ENCODE results near the gene SUN2.

Gene SUN2

DNA sequence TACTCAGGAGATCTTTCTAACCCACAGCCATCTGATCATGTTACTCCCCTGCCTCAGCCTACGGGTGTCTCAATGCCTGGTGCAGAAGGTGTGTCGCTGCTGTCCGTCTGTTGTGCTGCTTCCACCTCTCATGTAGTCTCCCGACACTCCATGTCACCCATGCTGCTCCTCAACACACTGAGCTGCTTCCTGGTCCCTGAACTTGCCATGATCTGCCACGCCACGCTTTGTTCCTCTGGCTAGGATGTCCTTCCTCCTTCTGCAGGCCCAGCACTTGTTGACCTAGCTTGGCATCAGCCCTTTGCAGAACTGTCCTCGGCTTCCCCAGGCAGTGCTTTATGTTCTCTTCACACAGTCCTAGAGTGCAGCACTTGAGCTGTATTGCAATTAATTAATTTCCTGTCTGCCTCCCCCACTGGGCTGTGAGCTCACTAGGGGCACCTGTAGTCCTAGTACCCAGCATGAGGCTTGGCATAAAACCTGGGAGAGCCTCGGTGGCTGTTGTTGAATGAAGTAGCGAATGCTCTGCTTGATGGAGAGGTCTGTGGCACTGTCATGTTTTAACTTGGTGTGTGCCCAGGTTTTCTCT lies 40.5 kb downstream of the SUN2 start:
- DNase-seq = no peak

DNA sequence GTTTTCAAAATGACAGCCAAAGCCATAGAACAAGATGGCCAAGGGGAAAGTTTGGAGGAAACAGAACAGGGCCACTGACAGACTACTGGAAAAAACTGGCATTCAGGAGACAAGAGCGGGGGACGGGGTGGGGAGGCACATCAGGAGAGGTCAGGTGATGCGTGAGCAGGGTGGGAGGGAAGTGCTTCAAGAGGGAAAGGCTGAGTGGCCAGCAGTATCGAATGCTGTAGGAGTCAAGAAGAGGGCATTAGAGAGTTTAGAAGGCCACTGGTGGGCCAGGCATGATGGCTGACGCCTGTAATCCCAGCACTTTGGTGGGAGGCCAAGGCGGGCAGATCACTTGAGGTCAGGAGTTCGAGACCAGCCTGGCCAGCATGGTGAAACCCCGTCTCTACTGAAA lies 41.9 kb downstream of the SUN2 start:
- no peak for DNase-seq

DNA sequence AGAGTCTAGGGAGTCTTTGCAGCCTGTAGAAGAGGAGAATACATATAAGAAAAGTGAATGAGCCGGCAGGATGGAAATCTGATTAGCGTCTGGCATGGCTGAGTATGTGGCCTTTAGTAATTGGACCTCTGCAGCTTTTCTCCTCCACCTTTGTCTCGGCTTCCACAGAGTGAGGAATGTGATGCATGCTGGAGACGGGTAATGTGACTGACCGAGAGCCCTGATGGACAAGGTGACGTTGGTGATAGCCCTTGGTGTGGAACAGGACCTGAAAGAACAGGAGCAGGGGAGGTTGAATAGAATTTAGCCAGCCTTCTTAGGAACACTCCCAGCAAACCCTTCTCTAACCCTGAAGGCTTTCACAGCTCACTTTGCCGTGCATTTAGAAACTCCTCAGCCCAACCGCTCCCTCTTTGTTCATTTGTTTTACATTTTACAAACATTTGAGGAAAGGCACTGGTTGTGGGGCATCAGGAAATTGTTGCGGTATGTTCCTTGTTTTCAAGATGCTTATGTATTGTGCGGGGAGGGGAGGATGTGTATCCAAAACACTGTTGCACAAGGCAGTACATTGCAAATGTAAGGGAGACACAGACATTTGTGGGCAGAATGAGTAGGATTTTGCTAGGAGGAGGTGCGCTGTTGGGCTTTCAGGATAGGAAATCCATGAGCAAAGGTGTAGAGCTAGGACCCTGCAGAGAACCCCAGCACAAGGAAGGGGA lies 43.2 kb downstream of the SUN2 start:
- DNase-seq = no peak

DNA sequence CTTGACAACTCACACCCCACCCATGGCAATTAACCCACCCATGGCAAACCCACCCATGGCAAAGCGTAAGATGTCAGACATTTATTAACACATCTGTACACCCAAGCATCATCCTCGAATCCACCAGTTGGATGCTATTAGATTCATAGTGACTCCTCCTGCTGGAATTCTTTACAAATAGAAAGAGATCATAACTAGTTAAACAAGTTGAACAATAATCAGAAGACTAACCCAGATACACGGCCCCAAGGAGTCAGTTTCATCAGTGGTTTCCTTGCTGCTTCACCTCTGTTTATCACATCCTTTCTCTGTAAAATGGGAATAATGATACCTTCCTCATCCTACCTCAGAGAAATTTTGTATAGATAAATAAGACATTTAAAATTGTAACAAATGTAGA lies 44.9 kb downstream of the SUN2 start:
- DNase-seq = no peak

DNA sequence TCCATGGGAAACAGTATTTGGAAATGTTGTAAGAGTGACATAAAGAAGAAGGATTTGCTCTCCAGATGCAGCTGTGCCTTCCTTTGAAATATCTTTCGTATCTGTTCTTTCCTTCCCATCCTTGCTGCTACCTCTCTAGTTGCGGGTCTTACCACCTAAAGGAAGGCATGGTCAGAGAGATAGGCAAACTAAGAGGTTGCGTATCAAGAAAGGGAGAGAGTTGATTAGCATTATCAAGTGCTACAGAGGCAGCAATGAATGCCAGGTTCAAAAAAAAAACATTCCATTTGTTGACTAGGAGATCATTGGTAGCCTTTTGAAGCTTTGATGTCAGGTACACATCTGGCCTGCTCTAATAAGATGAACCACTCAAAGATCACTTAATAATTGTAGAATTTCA lies 45.4 kb downstream of the SUN2 start:
- DNase-seq = no peak

DNA sequence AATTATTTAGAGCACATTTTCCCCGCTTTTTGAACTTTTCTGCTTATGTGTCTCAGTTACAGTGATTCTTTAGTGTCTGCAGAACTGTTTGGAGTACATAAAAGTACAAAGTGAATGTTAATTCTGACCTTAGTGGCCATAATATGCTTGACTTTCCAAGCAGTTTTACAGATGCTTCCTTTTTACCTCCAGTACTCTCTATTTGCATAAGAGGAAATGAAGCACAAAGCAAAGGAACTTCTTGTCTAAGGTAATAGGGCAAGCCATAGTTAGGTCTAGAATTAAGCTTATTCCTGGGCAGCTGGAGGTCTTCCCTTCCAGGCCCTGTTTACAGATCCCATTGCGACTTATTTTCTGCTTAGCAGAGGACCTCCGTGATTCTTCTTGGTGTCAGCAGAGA lies 46.5 kb downstream of the SUN2 start:
- no peak for DNase-seq

DNA sequence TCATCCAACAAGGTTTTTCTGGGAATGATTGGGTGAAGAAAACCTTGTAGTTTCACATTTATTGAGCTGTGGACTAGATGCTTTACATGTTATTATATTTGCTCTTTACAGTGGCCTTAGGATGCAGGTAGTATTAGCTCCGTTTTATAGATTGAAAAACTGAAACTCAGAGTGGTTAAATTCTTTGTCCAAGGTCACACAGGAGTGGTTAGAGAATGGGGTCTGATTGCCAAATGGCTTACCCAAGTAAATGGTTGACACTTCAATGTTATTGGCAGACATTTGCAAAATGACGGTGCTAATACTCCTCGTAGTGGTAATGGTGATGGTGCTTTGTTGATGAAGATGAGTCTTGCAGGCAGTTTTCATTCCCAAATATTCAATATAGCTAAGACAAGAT lies 47.8 kb downstream of the SUN2 start:
- DNase-seq = no peak

DNA sequence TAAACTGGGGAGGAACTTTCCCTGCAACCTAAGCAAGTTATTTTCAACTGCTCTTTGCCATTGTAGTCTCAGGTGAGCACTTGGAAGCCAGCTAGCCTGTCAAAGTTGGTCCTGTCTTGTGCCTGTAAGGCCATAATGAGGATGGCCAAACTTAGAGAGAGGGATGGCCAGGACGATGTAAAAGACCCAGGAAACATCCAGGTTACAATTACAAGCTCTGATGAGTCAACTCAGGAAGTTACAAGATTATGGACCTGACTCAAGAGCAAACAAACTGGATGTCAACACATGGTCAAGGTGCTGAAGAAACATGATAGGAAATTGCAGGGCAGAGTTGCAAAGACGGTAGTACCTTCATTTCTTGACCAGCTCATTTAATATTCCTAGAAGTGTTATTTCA lies 48.5 kb downstream of the SUN2 start:
- peak; percentile 49 for DNase-seq

DNA sequence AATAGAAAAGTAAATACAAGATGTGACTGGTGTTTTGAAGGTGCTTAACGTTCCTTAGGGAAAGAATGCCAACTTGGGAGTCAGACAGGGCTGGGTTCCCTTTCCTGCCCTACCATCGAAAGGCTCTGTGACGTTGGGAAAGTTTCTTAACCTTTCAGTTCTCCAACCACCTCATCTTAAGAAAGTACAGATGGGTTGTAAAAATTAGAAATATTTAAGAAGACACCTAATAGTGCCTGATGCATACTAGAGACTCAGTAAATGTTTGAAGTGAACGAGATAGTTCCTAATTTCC lies 49.0 kb downstream of the SUN2 start:
- DNase-seq = no peak

DNA sequence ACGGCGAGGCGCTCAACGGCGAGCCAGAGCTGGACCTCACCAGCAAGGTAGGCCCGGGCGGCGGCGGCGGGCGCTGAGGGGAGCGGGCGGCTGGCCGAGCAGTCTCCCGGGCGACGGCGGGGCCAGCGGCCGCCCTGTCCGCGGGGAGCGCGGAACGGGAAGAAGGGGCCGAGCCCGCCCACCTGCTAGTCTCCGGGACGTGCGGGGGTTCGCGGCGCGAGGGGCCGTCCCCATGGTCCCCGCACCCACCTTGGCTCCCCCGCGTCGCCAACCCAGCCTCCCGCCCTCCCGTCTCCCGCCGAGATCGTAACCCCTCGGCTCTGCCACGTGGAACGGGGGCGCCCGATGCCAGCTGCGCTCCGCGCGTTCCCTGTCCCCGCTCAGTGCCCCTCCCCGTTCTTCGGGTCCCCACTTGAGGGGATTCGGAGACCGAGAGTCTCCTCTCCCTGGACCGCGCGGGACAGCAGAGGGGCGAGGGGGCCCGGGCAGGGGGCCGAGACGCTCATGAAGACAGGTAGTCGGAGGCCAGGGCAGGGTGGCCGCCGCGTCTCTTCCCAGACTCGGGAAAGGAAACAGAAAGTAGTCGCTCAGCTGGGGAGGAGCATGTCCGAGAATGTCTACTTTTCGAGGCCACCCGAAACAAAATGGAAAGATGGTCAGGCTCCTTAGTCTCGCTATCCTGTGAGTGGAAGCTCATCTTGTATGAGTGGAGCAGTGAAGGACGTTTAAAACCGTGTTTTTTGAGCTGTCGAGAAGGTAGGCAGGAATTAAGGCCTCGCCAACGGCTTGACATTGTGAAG lies 49.5 kb downstream of the SUN2 start:
- DNase-seq = peak; percentile 37

DNA sequence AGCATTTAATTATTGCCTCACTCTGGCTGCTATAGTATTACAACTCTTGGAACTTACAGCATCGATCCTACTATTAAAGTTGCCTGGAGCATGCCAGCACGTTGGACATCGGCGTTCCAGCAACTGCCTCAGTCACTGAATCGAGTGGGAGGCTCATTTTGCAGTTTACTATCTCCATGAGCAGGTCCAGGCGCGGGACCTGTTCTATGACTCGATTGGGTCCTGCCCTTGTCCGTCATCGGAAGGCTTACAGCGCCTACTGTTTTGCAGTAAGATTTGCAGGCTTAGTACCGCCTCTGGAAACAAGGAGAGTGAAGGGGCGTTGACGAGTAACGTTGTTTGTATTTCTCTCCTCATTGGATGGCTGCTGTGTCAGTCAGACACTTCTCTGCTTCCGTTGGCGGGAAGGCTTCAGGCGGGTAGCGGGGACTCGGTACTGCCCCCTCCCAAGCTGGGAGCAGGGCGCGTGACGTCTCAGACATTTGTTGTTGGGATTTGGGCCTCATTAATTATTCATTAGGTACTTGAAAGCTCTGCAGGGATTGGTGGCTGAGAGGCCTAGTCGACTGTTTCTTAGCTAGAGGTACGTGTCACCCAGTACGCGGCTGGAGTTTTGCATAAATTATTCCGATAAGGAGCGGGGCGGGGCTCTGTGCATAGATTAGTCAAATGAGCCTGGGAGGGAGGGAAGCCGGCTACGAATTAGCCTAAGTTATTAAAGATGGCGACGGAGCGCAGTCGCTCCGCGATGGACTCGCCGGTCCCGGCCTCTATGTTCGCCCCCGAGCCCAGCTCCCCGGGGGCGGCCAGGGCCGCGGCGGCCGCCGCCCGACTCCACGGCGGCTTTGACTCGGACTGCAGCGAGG lies 50.3 kb downstream of the SUN2 start, which contains the start of gene GTPBP1:
Gene GTPBP1 (plus strand): TSS at position 710 of the 866 bp plus-strand sequence. CDS start 12 bp downstream, at position 722.
- DNase-seq = peak; percentile 100

DNA sequence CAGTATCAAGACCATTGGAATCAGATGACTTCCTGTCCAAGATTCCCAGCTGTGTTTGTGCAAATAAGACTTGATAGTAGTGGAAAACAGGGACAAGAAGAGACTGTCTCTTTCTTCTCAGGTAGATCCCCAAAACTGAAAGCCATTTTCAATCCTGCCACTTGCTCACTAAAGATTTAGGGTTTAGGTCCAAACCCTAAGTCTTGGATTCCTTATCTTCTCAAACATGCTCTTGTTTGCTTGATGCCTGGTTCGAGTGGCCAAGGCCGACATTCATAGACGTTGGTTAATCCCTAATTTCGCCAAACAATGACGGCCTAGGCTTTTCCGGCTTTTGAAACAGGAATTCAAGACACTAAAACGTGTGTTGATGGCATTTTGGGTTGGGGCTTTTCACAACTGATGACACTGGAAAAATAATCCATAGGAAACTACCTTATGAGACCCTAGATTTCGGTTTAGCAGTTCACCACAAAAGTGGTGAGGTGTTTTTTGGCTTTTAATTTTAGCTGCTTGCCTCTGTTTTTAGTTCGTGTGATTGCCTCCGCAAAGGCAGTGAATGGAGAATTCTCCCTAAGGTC lies 51.1 kb downstream of the SUN2 start:
- DNase-seq = no peak

DNA sequence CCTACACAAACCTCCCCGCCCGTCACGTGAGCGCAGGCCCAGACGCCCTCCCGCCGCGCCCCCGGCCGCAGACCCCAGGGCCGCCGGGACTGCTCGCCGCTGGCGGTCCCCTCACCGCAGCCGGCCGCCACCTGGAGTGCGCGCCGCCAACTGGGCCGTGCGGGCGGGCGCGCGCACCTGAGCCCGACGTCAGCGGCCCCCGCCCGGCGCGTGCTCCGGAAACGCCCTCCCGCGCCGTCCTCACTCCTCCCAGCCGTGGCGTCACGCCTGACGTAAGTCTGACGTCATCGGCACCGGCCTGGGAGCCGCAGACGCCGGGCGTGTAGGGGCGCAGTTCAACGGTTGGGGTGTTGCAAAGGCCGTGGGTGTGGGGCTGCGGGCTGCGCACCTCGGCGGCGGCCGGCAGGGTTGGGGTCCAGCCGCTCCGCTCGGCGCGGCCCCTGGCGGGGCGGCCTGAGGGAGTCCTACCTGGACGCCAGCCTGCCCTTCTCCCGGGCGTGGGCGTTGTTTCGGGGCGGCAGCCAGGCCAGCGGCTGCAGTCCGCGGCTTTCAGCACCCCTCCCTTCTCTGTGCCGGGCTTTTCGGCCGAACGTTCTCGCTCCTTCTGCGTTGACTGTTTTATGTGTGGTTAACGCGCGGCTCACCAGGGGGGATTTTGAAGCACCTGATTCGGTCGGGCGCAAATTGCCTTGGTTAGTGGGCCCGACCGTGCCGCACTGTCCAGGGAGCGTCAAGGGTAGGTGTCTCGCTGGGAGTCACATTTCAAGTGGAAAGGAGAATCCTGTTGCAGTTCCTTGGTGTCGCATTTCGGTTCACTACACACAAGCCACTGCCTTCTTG lies 54.8 kb downstream of the SUN2 start, which contains the start of gene JOSD1:
Gene JOSD1 (minus strand): TSS at position 155 of the 840 bp plus-strand sequence. CDS start 956 bp downstream, outside the sequence.
- peak; percentile 93 for DNase-seq

DNA sequence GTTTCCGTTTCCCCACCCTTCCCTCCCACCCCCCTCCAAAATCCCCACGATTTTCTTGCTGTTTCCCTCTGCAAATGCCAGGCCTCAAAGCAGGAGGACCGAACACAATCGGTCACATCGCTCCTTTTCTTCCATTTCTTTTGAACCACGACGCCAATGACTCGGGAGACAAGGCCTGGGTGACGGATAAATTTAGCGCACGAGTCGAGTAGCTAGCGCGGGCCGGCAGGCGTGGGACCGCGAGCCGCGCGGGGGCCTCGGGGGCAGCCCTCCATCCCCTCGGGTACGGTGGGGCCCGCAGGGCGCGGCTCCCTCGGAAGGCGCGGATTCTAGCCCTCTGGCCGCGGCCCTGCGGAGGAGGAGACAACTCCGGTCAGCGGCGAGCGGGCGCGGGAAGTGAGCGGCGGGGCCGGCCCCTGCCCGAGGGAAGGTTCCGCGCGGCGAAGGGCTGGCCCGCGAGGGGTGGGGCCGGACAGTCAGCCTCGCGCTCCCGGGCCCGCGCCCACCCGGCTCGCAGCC lies 55.5 kb downstream of the SUN2 start:
- DNase-seq = peak; percentile 76

DNA sequence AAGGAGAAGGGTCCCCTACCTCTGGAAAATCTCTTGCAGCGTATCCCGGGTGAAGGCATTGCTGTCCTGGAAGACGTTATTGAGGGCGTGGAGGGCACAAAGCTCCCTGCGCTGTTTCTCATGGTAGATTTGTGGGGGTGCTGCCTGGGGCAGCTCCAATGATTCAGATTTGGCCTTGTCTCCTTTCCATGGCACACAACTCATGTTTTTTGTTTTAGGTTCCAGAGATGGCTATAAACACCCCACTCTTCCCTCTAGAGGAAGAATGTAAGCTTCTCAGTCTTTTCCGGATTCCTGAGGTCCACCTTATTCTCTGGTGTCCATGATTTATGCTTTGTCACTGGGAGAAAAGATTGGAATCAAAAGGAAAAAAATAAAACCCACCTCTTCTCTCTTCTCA lies 56.0 kb downstream of the SUN2 start:
- peak; percentile 55 for DNase-seq

DNA sequence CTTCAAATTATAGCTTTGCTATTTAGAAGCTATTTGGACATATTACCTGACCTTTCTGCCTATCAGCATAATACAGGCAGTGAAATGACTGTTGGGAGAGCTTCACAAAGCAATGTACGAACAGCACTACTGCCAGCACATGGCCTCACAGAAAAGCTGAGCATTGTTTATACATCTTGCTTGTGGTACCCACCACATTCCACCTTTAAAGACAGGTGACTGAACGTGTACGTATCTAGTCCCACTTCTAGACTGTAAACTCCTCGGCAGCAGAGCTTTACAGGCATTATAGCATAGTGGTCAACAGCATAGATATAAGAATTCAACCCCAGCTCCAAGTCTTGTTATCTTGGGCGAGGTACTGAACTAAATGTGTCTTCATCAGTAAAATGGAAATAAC lies 56.7 kb downstream of the SUN2 start:
- no peak for DNase-seq

DNA sequence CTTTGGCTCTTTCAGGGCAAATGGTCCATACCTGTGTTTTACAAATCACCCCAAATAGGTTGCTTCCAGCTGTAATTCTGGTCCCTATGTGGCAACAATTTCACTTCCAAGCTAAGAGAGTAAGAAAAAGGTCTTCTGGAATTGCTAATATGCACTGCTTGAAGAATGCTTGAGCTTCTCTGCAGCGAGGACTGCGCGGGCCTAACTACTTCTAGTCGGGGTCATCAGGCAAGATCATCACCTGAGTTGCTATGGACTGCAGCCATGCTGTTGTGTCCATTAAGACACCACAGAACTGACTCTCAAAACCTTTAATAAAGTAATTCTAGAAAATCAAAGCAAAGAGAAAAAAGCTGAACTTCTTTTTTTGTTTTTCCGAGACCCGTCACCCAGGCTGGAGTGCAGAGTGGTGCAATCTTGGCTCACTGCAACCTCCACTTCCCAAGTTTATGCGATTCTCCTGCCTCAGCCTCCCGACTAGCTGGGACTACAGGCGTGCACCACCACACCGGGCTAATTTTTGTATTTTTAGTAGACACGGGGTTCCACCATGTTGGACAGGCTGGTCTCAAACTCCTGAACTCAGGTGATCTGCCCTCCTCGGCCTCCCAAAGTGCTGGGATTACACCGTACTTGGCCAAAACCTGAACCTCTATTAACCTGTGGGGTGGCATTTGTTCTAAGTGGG lies 57.2 kb downstream of the SUN2 start:
- no peak for DNase-seq

DNA sequence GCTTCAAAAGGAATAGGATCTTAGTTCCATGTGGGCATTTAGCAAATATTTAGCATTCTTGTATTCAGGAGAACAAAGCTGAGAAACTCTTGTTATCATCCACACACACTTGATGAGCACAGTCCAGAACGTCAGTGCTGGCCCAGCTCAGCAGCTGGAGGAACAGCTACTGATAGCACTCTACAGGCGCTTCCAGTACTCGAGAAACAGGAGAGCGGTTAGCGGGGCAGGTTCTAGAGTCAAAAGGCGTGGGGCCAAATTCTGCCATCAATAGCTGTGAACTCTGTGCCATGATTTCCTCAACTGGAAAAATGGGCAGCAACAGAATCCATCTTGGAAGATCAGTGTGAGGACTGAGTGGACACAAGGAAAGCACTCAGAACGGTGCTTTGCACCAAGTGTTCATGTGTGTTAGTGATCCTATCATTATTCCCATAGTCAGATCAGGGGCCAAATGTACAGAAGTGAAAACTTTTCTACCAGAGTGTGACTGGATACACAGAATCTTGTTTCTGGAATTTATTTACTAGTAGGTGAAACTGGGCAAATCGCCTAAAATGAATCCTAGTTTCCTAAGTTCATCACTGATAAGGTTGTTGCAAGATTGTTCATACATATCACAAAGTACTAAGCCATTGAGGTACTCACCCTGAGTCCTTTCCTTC lies 58.2 kb downstream of the SUN2 start:
- no peak for DNase-seq

DNA sequence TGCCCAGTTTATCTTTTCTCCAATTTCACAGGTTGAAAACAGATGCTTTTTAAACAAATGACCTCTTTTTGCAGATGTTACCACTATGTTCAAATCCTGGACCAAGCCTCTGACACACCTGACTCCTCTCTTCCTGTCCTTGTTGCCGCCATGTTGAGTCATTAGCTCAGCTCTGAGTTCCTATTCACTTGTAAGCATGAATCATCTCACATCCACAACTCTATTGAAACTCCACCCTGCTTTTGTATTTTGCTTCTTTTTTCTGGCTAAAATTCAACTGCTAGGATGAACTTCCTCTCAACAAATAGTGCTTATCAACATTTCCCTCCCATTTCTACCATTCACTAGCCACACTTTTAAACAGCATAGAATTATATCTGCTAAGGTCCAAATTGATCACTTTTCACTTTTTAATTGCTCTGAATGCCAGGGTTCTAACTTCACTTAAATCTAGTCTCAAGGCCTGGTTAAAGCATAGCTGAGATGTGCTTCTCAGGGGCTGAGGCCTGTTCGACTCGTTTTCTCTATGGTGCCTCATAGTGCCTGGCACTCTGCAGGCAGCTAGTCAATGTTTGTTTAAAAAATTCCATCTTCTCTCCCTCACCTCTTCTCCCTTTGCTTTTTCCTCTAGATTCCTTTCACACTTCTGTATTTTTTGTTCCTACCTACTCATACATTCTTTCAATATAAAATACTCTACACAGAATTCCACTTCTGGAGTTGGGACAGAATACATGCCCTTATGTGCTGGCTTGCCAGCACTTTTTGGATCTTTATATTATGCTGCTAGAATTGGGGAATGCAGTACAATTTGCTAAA lies 59.0 kb downstream of the SUN2 start:
- peak; percentile 84 for DNase-seq
